Bronchial epithelial cell (primary cell): ENCODE measurements around the gene PRTFDC1. TPM values are rescaled to one million over a fixed set of nuclear protein-coding genes. Genes with fewer than 3 reads are reported as not detected.

Experiments used
- DNase-seq: peaks from one replicate; pipeline ENCODE4 v3.0.0-alpha.2; 2010; ENCODE audit warnings: low read depth
- FAIRE-seq: peaks from 2 replicates; lab custom pipeline; 2011; peaks lifted over from hg19 to GRCh38; lab: Jason Lieb, UNC
- H3K27me3 ChIP-seq: 2 replicates; pipeline ENCODE4 v1.5.1; 2011; ENCODE audit warnings: low read length; ENCODE audit not compliant: control insufficient read depth, insufficient read depth
- H3K36me3 ChIP-seq: 2 replicates; pipeline ENCODE4 v1.5.1; 2011; ENCODE audit warnings: low read length; ENCODE audit not compliant: control insufficient read depth, insufficient read depth
- H3K4me3 ChIP-seq: 2 replicates; pipeline ENCODE4 v1.5.1; 2011; ENCODE audit warnings: mild to moderate bottlenecking, low read depth, low read length, control low read depth
- CTCF ChIP-seq: IDR thresholded peaks from 2 replicates; pipeline ENCODE4 v1.5.1; 2011; ENCODE audit warnings: mild to moderate bottlenecking, moderate library complexity, low read length, control low read depth, inconsistent platforms; ENCODE audit not compliant: insufficient read depth, severe bottlenecking
- total RNA-seq: library from RNA; depleted of rRNA; stranded (reverse); fragments of >200 nt; gene quantifications from 2 replicates; pipeline ENCODE4 v1.2.1, GENCODE V29; 2014

The PRTFDC1 gene
- total RNA-seq, 1 donor from 2014 or later, result 5.5 TPM

- FAIRE-seq, result no peak
- no peak for DNase-seq
- no peaks in the 10 kb centered on the region for H3K27me3 ChIP-seq
- no peak overlapping the region for H3K4me3 ChIP-seq
- H3K36me3 ChIP-seq, result no peaks in the 10 kb centered on the region
- no peak for TF ChIP-seq CTCF
Observed at GRCh38 chr10:24882047-24882698, 70.2 kb downstream of the PRTFDC1 start.

- no peak for FAIRE-seq
- Histone ChIP-seq H3K36me3 (no peaks in the 10 kb centered on the region), H3K4me3 (no peak overlapping the region), H3K27me3 (no peaks in the 10 kb centered on the region)
- DNase-seq, result no peak
- TF ChIP-seq CTCF, result no peak
Observed at GRCh38 chr10:24879861-24880260, 72.5 kb downstream of the PRTFDC1 start.

DNA sequence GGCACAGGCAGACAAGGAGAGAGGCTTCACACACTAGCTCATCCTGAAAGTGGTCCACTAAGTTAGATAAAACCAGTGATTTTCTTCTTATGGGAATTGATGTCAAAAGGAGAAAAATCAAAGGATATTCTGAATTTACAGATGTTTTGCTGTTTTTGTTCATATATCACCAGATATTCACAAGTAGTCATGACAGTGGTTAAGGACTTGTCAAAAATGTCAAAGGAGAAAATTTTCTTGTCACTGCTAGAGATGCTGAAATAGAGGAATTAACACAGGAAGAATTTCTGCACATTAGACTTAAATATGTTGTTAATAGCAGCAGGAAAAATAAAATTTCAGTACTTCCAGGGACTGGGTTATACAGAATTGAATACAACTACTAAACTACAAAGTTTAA lies 78.3 kb downstream of the PRTFDC1 start:
- Histone ChIP-seq H3K27me3 (no peaks in the 10 kb centered on the region), H3K4me3 (no peak overlapping the region), H3K36me3 (no peaks in the 10 kb centered on the region)
- no peak for DNase-seq
- no peak for TF ChIP-seq CTCF
- FAIRE-seq, result no peak

GRCh38 chr10:24873281-24873683 lies 79.1 kb downstream of the PRTFDC1 start:
- peak; percentile 96 for DNase-seq
- TF ChIP-seq CTCF, result no peak
- peak; percentile 97 for FAIRE-seq

GRCh38 chr10:24872790-24873182 lies 79.6 kb downstream of the PRTFDC1 start:
- no peak overlapping the region for H3K4me3 ChIP-seq
- no peaks in the 10 kb centered on the region for H3K27me3 ChIP-seq
- FAIRE-seq (no peak), DNase-seq (no peak)
- no peaks in the 10 kb centered on the region for H3K36me3 ChIP-seq
- TF ChIP-seq CTCF, result no peak

More at GRCh38 chr10:24873281-24873683, 79.1 kb downstream of the PRTFDC1 start:
- no peaks in the 10 kb centered on the region for H3K36me3 ChIP-seq
- no peak overlapping the region for H3K4me3 ChIP-seq
- H3K27me3 ChIP-seq, result no peaks in the 10 kb centered on the region
